HepG2 (cell line): ENCODE results near the gene COL18A1. TPM values are rescaled to one million over a fixed set of nuclear protein-coding genes. Genes with fewer than 3 reads are reported as not detected.

ENCODE experiments used
- ARHGAP35 ChIP-seq: sonication (generic); formaldehyde crosslinking; IDR thresholded peaks from 2 replicates; pipeline ENCODE4 v1.9.0; 2022; ENCODE audit warnings: mild to moderate bottlenecking, inconsistent platforms, moderate library complexity, missing genetic modification reagents, borderline replicate concordance
- ARID3A ChIP-seq: IDR thresholded peaks from 2 replicates; pipeline ENCODE4 v1.6.1; 2012; ENCODE audit warnings: low read depth, low read length, improper control_type of control experiment
- ATM ChIP-seq: fragments of 450-650 bp; IDR thresholded peaks from 2 replicates; pipeline ENCODE4 v1.7.1; 2017; ENCODE audit warnings: mild to moderate bottlenecking, borderline replicate concordance
- DNMT3B ChIP-seq: conservative IDR thresholded peaks from 2 replicates; pipeline ENCODE4 v1.6.1; 2016; ENCODE audit warnings: missing biosample characterization, control low read depth
- KLF9 ChIP-seq: IDR thresholded peaks from 2 replicates; pipeline ENCODE4 v1.6.1; 2016; ENCODE audit warnings: low read depth
- MAX ChIP-seq: IDR thresholded peaks from 2 replicates; pipeline ENCODE4 v1.6.1; 2012; ENCODE audit warnings: inconsistent platforms
- RFX5 ChIP-seq: IDR thresholded peaks from 2 replicates; pipeline ENCODE4 v1.6.1; 2011; ENCODE audit warnings: low read depth, low read length, improper control_type of control experiment
- RFXANK ChIP-seq: IDR thresholded peaks from 2 replicates; pipeline ENCODE4 v1.6.1; 2016
- SATB2 ChIP-seq: sonication (generic); formaldehyde crosslinking; IDR thresholded peaks from 2 replicates; pipeline ENCODE4 v1.5.0; 2020; ENCODE audit warnings: missing genetic modification reagents
- SKIL ChIP-seq: sonication (generic); formaldehyde crosslinking; IDR thresholded peaks from 2 replicates; pipeline ENCODE4 v1.8.0; 2022; ENCODE audit warnings: missing genetic modification reagents, mild to moderate bottlenecking, moderate library complexity, borderline replicate concordance
- SNAPC5 ChIP-seq: sonication (generic); formaldehyde crosslinking; IDR thresholded peaks from 2 replicates; pipeline ENCODE4 v1.8.1; 2023; ENCODE audit warnings: mild to moderate bottlenecking, missing genetic modification reagents, borderline replicate concordance
- ZGPAT ChIP-seq: IDR thresholded peaks from 2 replicates; pipeline ENCODE4 v1.6.1; 2016; ENCODE audit warnings: mild to moderate bottlenecking
- ZMYM3 ChIP-seq: sonication (generic); formaldehyde crosslinking; IDR thresholded peaks from 2 replicates; pipeline ENCODE4 v1.5.1; 2020; ENCODE audit warnings: mild to moderate bottlenecking, missing genetic modification reagents
- ZNF12 ChIP-seq: sonication (generic); formaldehyde crosslinking; IDR thresholded peaks from 2 replicates; pipeline ENCODE4 v1.5.0; 2020; ENCODE audit warnings: missing genetic modification reagents
- ZNF33A ChIP-seq: sonication (generic); formaldehyde crosslinking; IDR thresholded peaks from 2 replicates; pipeline ENCODE4 v1.5.1; 2020; ENCODE audit warnings: missing genetic modification reagents, mild to moderate bottlenecking, moderate library complexity, borderline replicate concordance
- ZNF484 ChIP-seq: sonication (generic); formaldehyde crosslinking; IDR thresholded peaks from 2 replicates; pipeline ENCODE4 v1.5.1; 2020; ENCODE audit warnings: mild to moderate bottlenecking, low read depth, missing genetic modification reagents, borderline replicate concordance
- ZNF512B ChIP-seq: sonication (generic); formaldehyde crosslinking; IDR thresholded peaks from 2 replicates; pipeline ENCODE4 v1.5.1; 2020; ENCODE audit warnings: missing genetic modification reagents, mild to moderate bottlenecking, borderline replicate concordance
- polyA plus RNA-seq, 8 experiments: library from polyadenylated mRNA; depleted of rRNA in 3 of 8; stranded (reverse) in 7 of 8; unstranded in 1 of 8; fragments of >200 nt; fragmentation: Illumina TruSeq in 4 of 8; extraction: Trizol in 4 of 8; gene quantifications; 2 replicates each; pipeline versions ENCODE4 v1.2.1 to v1.2.3, GENCODE V29; 2011 to 2016; ENCODE audit warnings: low read depth in 4 of 8, missing spikeins in 1 of 8, mixed read lengths in 1 of 8; ENCODE audit not compliant: insufficient read depth in 1 of 8
- total RNA-seq, 5 experiments: library from RNA; depleted of rRNA; stranded (reverse); fragments of >200 nt; fragmentation: Illumina TruSeq; extraction: Trizol; gene quantifications; 2 replicates each; pipeline ENCODE4 v1.2.3, GENCODE V29; 2016; ENCODE audit warnings: low read depth in 1 of 5
- TF ChIP-seq, protein P1 (sequence below): sonication (generic); formaldehyde crosslinking; IDR thresholded peaks from 2 replicates; pipeline ENCODE4 v1.4.0; 2020; ENCODE audit warnings: mild to moderate bottlenecking, missing genetic modification reagents

Gene COL18A1
- total and polyA plus RNA-seq, 2 of the 13 experiments (the other 11 are each of a cell fraction or from before 2014, with no cell fraction given): 79.0 to 102 TPM

- TF ChIP-seq ZNF484 (CRISPR knock-in tag) (no peak), SKIL (CRISPR knock-in tag) (peak; percentile 91), SATB2 (CRISPR knock-in tag) (0 out of 2 replicates have a peak, but pooled peaks have one; percentile 41), KLF9 (peak; percentile 86; the same call in 1 of the 2 replicates), ZMYM3 (peak; percentile 50; the same call in 1 of the 2 replicates), MAX (no peak), RFX5 (no peak), ZNF33A (no peak; the same call in 1 of the 2 replicates), ZNF12 (CRISPR knock-in tag) (no peak), ARID3A (no peak), ARHGAP35 (no peak), DNMT3B (CRISPR knock-in tag) (0 out of 2 replicates have a peak, but pooled peaks have one; percentile 38), ZGPAT (peak; percentile 69), SNAPC5 (CRISPR knock-in tag) (no peak), RFXANK (CRISPR knock-in tag) (no peak), ZNF512B (CRISPR knock-in tag) (peak; percentile 48; the same call in 1 of the 2 replicates), ATM (no peak)
- TF ChIP-seq, protein P1, sequence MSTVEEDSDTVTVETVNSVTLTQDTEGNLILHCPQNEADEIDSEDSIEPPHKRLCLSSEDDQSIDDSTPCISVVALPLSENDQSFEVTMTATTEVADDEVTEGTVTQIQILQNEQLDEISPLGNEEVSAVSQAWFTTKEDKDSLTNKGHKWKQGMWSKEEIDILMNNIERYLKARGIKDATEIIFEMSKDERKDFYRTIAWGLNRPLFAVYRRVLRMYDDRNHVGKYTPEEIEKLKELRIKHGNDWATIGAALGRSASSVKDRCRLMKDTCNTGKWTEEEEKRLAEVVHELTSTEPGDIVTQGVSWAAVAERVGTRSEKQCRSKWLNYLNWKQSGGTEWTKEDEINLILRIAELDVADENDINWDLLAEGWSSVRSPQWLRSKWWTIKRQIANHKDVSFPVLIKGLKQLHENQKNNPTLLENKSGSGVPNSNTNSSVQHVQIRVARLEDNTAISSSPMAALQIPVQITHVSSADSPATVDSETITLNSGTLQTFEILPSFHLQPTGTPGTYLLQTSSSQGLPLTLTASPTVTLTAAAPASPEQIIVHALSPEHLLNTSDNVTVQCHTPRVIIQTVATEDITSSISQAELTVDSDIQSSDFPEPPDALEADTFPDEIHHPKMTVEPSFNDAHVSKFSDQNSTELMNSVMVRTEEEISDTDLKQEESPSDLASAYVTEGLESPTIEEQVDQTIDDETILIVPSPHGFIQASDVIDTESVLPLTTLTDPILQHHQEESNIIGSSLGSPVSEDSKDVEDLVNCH (CRISPR knock-in tag): no peak
Measured at GRCh38 chr21:45471525-45472221, 66.7 kb downstream of the COL18A1 start (continued).
